GM18873 (cell line): Measurements from ENCODE around the gene AKAP10.
"Not testable (repeated sequence)": the region's sequence is repeated elsewhere in the genome, so short reads cannot be mapped to it uniquely, and the experiment has no call there.

Source experiments
- ATAC-seq: cut with Tn5 transposase; IDR thresholded peaks from one replicate; pipeline ENCODE4 v1.9.1; 2021; ENCODE audit warnings: mild to moderate bottlenecking, moderate library complexity, moderate number of reproducible peaks; ENCODE audit not compliant: unreplicated experiment, low FRiP score

AKAP10 gene

GRCh38 chr17:19874256-19874655 lies 103.4 kb downstream of the AKAP10 start:
- no peak for ATAC-seq

GRCh38 chr17:19873346-19873745 lies 104.3 kb downstream of the AKAP10 start:
- ATAC-seq = no peak

GRCh38 chr17:19868079-19868395 lies 109.6 kb downstream of the AKAP10 start:
- no peak for ATAC-seq

- no peak for ATAC-seq
These were observed 110.1 kb downstream of the AKAP10 start, which contains the start of gene ULK2 for GRCh38 chr17:19867329-19868078. Gene ULK2, minus strand, starts transcription at chr17:19867936. Its CDS starts 519 bp downstream, at chr17:19867417.

GRCh38 chr17:19867079-19867328 lies 110.6 kb downstream of the AKAP10 start:
- no peak for ATAC-seq

- no peak for ATAC-seq
These were observed 112.6 kb downstream of the AKAP10 start for GRCh38 chr17:19865021-19865420.

- not testable (repeated sequence) for ATAC-seq
These were observed 116.9 kb downstream of the AKAP10 start for GRCh38 chr17:19860647-19861177.

GRCh38 chr17:19857640-19858039 lies 120.0 kb downstream of the AKAP10 start:
- no peak for ATAC-seq
